HG02981 (cell line): ENCODE results near the gene KIFC1.
"Not testable (repeated sequence)": the region's sequence is repeated elsewhere in the genome, so short reads cannot be mapped to it uniquely, and the experiment has no call there.

Experiments used
- ATAC-seq: cut with Tn5 transposase; IDR thresholded peaks from one replicate; pipeline ENCODE4 v1.9.1; 2021; ENCODE audit warnings: mild to moderate bottlenecking, moderate library complexity; ENCODE audit not compliant: unreplicated experiment

KIFC1 gene, protein sequence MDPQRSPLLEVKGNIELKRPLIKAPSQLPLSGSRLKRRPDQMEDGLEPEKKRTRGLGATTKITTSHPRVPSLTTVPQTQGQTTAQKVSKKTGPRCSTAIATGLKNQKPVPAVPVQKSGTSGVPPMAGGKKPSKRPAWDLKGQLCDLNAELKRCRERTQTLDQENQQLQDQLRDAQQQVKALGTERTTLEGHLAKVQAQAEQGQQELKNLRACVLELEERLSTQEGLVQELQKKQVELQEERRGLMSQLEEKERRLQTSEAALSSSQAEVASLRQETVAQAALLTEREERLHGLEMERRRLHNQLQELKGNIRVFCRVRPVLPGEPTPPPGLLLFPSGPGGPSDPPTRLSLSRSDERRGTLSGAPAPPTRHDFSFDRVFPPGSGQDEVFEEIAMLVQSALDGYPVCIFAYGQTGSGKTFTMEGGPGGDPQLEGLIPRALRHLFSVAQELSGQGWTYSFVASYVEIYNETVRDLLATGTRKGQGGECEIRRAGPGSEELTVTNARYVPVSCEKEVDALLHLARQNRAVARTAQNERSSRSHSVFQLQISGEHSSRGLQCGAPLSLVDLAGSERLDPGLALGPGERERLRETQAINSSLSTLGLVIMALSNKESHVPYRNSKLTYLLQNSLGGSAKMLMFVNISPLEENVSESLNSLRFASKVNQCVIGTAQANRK

DNA sequence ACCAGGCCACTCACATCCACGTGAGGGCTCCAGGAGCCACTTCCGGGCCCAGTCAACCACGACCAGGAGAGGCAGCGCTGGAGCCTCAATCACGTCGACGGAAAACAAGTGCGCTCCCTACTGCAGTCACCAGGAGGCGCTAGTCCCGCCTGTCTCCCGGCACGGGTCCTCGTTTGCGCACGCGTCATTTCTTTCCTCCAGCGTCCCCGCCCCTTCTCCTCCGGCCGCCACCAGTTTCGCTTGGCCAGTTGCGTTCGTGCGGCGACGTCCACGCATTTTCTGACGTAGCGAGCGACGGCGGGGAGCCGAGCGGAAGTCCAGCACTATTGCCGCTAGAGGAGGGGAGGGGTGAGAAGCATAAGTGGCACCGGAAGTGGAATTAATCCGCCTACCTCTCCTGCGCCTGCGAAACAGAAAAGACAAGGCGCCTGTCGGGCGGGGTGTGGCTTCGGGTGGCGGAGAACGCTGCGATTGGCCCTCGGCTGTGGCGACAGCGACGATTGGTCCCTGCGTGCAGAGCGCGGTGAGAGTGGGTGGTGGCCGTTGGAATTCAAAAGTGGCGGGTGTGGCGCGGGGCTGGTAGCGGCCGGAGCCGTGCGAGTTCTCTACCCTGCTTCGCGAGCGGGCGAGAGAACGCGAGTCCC lies at the start of gene KIFC1:
KIFC1 (plus strand) TSS at position 546 of the 644 bp plus-strand sequence. CDS start 163 bp downstream, outside the sequence.
- peak; percentile 86 for ATAC-seq

DNA sequence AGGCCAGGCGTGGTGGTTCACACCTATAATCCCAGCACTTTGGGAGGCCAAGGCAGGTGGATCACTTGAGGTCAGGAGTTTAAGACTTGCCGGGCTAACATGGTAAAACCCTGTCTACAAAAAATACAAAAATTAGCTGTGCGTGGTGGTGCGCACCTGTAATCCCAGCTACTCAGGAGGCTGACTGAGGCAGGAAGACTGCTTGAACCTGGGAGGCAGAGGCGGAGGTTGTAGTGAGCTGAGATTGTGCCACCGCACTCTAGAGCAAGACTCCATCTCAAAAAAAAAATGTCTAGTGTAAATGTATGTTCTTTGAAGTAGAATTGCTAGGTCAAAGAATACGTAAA lies 48.0 kb upstream of the KIFC1 start:
- ATAC-seq, result not testable (repeated sequence)

DNA sequence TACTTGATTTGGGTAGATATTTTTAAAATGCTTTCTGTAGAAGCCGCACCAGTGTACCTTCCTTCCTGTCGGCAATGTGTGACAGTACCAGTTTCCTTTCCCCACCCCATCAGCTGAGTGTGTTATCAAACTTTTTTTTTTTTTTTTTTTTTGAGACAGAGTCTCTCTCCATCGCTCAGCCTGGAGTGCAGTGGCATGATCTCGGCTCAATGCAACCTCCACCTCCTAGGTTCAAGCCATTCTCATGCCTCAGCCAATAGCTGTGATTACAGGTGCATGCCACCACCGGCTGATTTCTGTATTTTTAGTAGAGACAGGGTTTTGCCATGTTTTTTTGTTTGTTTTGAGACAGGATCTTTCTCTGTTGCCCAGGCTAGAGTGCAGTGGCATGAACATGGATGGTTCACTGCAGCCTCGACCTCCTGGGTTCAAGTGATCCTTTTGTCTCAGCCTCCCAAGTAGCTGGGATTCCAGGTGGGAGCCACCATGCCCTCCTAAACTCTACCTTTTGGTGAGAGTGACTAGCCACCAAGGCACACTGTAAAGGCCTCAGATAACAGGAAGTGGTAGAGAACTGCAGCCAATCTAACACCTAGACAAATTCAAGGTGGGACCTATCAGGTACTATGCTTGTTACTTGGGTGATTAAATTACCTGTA lies 47.5 kb upstream of the KIFC1 start:
- peak; percentile 53 for ATAC-seq

DNA sequence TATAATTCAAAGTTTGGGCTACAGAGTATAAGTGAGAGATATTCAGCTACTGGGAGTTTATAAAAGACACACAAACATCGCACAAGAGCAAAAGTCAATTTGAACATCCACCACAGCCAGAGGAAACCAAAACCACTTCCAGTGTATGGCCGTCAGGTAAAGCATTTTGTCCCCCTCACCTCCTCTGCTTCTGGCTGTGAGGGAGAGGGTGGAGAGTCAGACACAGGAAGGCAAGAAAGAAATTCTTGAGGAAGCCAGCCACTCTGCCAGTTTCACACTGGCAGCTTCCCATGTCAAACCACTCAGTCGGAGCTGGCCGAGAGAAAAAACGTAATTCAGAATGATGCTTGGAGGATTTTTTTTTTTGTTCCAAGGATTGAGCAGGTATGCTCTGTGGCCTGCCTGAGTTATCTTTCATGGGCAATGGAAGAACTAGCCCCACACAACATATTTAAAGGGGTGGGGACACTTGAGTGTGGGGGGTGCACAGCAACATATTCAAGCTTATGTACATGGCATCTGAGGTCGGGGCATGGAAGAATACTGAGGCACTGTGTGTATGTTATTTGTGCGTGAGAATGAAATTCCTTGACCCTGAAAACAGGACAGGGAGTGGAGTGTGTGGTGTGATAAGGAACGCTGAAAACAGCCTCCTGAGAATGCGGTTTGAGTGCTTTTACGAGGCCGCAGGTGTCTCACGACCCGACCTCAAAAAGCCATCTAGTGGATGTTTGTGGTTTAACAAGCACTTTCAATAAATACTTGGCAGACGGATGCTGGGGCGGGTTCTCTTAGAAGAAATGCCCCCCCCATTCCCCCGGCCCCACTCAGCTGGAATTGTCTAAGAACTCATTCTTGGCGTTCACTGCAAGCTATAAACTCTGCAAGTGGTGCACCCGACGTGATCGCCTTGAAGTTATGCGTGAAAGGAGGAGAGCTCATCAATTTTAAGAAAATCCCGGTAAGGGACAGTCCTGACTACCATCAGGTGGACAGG lies 46.6 kb upstream of the KIFC1 start:
- no peak for ATAC-seq

DNA sequence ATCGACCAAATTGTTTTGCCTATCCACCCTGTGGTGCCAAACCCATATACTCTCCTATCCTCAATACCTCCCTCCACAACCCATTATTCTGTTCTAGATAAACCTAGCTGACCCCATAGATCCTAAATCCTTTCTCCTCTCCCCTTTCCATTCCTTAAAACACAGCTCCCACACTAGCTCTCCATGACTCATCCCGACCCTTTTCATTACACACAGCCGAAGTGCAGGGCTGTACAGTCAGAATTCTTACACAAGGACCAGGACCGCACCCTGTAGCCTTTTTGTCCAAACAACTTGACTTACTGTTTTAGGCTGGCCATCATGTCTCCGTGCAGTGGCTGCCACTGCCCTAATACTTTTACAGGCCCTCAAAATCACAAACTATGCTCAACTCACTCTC lies 44.7 kb upstream of the KIFC1 start:
- ATAC-seq, result not testable (repeated sequence)

DNA sequence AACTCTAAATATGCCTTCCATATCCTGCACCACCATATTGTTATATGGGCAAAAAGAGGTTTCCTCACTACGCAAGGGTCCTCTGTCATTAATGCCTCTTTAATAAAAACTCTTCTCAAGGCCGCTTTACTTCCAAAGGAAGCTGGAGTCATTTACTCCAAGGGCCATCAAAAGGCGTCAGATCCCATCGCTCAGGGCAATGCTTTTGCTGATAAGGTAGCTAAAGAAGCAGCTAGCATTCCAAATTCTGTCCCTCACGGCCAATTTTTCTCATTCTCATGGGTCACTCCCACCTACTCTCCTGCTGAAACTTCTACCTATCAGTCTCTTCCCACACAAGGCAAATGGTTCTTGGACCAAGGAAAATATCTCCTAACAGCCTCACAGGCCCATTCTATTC lies 43.8 kb upstream of the KIFC1 start:
- no peak for ATAC-seq

DNA sequence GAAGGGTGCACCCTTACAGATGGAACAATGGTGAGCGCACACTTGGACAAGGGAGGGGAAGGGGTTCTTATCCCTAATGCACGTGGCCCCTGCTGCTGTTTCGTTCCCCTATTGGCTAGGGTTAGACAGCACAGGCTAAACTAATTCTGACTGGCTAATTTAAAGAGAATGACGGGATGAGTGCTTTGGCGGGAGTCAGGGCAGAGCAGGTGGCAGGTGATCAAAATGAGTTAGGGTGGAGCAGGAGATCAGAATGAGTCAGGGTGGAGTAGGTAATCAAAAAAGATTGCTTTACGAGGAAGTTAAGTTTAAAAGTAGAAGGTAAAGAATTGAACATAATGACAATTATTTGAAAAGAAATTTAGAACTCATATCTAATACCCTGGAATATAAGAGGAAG lies 35.8 kb upstream of the KIFC1 start:
- not testable (repeated sequence) for ATAC-seq

DNA sequence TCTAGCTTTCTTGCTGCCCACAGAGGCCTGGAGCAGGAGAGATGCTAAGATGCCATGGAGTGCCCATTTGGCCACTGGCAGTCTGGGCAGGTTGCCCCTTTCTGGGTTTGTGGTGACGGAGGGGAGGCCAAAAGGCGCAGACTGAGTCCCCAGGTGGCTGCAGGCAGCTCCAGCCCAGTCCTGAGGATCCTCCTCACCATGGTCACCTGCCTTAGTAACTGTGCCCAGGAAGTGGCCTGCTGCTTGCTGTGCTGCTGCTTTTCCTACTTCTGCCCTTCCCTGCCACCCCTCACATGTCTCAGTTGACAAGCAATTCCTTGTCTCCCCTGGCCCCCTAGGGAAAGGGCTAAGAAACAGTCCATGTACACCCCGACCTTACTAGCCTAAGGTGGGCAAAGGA lies 35.3 kb upstream of the KIFC1 start:
- ATAC-seq, result no peak

DNA sequence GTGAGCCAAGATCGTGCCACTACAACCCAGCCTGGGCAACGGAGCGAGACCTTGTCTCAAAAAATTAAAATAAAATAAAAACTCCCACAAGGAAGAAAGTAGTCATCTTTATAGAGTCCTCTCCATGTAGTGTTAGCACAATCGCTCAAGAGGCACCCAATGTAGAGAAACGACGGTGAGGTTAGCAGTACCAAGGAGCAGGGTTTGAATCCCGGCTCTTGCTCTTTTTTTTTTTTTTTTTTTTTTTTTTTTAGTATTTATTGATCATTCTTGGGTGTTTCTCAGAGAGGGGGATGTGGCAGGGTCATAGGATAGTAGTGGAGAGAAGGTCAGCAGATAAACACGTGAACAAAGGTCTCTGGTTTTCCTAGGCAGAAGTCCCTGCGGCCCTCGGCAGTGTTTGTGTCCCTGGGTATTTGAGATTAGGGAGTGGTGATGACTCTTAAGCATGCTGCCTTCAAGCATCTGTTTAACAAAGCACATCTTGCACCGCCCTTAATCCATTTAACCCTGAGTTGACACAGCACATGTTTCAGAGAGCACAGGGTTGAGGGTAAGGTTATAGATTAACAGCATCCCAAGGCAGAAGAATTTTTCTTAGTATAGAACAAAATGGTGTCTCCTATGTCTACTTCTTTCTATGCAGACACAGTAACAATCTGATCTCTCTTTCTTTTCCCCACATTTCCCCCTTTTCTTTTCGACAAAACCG lies 34.3 kb upstream of the KIFC1 start:
- not testable (repeated sequence) for ATAC-seq

DNA sequence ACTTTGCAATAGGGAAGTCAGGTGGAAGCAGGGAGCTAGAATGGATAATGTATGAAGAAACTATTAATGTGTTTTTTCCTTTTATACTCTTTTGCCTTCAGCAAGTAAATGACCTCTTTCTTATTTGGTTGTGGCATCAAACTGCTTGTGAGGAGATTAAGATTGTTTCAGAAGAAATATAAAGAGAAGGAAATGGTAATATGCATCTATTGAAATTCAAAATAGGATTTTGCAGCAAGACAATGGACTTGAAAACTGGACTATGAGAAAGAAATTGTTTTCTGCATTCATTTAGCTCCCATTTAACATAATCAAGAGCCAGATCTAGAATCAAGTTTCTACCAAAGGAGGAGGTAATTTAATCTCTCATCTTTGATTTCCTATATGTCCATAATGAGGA lies 32.3 kb upstream of the KIFC1 start:
- no peak for ATAC-seq

DNA sequence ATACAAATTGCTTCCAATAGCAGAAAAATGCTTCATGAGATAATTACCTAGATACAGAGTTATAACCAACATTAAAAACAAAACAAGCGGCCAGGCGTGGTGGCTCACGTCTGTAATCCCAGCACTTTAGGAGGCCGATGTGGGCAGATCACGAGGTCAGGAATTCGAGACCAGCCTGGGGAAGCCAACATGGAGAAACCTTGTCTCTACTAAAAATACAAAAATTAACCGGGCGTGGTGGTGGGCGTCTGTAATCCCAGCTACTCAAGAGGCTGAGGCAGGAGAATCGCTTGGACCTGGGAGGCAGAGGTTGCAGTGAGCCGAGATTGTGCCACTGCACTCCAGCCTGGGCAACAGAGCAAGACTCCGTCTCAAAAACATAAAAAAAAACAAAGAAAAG lies 28.1 kb upstream of the KIFC1 start:
- ATAC-seq, result not testable (repeated sequence)

DNA sequence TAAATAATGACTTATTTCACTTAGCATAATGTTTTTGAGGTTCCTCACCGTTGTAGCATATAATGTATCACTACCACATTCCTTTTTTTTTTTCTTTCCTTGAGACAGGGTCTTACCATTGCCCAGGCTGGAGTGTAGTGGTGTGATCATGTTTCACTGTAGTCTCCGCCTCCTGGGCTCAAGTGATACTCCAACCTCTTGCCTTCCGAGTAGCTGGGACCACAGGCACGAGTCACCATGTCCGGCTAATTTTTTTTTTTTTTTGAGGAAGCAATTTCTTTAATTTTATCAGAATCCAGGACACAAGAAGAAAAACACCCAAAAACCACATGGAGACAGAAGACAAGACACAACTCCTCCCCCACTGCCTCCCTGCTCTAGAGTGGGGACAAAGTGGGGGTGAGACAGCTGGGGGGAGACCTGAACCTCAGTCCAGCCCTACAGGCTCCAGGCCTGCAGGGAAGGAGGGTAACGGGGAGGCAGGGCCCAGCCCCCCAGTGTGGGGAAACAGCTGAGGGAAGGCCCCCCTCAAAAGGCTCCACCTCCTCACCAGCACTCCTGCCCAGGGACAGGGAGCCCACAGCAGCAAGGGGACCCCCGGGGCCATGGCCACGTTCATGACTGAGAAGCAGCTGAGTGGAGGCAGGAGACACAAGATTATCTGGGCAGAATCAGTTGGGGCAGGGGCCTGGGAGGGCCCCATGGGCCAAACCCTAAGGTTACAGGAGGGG lies 27.0 kb upstream of the KIFC1 start:
- ATAC-seq, result not testable (repeated sequence)

DNA sequence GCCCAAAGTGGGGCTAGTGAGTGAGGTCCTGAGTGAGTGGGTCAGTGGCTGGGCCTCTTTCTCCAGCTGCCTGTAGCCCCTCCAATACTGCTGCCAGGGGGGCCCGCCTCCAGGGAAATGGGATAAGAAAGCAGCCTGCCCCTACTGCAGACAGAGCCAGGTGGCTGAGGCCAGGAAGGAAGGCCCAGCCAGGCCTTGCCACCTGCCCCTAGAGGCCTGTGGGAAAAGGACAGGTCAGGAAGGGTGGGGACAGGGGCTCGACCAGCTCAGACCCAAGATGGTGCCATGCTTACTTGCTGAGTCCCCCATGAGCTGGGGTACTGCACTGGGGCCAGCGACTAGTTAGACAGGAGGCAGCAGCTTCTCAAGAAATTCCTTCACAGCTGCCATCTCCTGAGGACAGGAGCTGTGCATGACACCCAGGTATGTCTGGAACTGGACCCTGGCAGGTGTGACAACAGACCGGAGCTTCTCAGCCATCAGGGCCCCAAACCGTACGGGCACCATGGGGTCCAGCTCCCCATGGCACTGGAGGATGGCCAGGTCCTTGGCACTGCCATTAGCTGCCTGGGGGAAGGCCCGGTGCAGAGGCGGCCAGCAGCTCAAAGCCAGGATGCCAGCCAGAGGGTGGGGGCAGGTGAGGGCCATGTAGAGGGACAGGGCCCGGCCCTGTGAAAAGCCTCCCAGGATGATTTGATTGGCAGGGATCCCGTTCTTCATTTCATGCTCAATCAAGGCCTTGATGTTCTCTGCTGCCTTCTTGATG lies 26.2 kb upstream of the KIFC1 start:
- not testable (repeated sequence) for ATAC-seq

DNA sequence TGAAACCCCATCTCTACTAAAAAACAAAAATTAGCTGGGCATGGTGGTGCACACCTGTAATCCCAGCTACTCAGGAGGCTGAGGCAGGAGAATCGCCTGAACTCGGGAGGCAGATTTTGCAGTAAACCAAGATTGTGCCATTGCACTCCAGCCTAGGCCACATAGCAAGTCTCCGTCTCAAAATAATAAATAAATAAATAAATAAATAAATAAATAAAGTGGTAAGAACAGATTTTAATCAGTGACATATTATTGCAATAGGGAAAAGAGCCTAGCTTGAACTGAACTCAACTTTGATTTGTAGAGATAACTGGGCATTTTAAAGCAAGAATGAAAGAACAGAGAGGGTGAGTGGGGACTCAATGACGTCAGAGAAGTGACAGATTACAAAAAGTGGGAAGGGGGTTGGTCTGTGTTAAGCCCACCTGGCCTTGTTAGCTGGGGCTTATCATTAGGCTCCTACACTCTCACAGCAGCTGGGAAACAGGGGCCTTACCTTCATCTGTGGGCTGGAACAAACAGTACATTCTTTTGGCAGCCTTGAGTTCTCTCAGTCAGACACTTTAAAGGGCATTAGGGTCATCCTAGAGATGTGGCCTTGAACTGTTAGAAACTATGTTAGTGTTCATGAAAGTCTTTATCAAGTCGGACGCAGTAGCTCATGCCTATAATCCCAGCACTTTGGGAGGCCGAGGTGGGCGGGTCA lies 24.5 kb upstream of the KIFC1 start:
- no peak for ATAC-seq

DNA sequence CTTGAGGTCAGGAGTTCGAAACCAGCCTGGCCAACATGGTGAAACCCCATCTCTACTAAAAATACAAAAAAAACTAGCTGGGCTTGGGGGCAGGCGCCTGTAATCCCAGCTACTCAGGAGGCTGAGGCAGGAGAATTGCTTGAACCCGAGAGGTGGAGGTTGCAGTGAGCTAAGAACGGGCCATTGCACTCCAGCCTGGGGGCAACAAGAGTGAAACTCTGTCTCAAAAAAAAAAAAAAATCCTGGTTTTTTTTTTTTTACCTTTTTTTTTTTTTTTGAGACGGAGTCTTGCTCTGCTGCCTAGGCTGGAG lies 24.0 kb upstream of the KIFC1 start:
- not testable (repeated sequence) for ATAC-seq

DNA sequence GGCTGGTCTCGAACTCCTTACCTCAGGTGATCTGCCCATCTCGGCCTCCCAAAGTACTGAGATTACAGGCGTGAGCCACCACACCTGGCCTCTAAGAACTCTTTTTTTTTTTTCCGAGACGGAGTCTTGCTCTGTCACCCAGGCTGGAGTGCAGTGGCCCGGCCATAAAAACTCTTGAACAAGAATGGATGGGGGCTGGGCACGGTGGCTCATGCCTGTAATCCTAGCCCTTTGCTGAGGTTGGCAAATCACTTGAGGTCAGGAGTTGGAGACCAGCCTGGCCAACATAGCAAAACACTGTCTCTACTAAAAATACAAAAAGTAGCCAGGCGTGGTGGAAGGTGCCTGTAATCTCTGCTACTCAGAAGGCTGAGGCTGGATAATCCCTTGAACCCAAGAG lies 19.7 kb upstream of the KIFC1 start:
- ATAC-seq, result not testable (repeated sequence)

DNA sequence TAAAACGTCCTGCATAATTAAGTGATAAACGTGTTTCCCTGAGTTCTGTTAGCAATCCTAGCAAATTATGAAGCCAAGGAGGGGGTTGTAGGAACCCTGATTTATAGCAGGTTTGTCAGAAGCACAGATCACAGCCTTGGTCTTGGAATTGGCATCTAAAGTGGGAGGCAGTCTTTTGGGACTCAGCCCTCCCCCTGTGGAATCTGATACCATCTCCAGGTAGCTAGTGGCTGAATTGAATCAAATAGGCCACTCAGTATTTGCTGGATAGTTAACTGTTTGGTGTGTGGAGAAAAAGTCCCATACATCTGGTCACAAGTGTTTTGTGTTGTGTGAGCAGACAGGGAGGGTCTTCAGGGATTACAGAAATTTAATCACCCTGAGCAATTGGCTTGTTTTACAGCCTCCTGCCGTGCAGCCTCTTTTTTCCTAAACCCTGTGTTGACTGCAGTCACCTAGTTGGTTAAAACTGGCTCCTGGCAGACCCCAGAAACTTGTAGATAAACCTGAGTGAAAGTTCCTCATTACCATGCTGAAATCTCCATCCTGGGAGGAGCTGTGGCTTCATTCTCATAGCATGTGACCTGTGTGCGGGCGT lies 19.0 kb upstream of the KIFC1 start:
- no peak for ATAC-seq
